Stimulated activated CD4-positive, alpha-beta T cell treated with anti-CD3 and anti-CD28 coated beads, TNF-alpha, amount 100 ng/mL, for 4 hours (primary cell): ENCODE results near the gene COL9A3.
A peak's percentile ranks its signal among the peaks of the same experiment; 100 is the strongest.

Experiments used
- DNase-seq, 3 experiments: peaks; one replicate each; pipeline ENCODE4 v3.0.0-alpha.2; 2020; ENCODE audit warnings: low read depth in 3 of 3

Gene COL9A3

GRCh38 chr20:62823688-62824475 lies 7.0 kb downstream of the COL9A3 start:
- no peak for DNase-seq

GRCh38 chr20:62824476-62825332 lies 7.9 kb downstream of the COL9A3 start:
- DNase-seq, result peak in 1 of 3 experiments; percentile 32

- DNase-seq, result no peak
These were observed 8.6 kb downstream of the COL9A3 start for GRCh38 chr20:62825333-62825985.

- DNase-seq, result no peak
These were observed 9.3 kb downstream of the COL9A3 start for GRCh38 chr20:62825986-62826645.

GRCh38 chr20:62826646-62827310 lies 9.9 kb downstream of the COL9A3 start:
- no peak for DNase-seq

- DNase-seq, result no peak
These were observed 10.6 kb downstream of the COL9A3 start for GRCh38 chr20:62827311-62828038.

GRCh38 chr20:62828051-62828450 lies 11.2 kb downstream of the COL9A3 start:
- no peak for DNase-seq

- DNase-seq, result no peak
These were observed 11.8 kb downstream of the COL9A3 start for GRCh38 chr20:62828511-62829230.

- no peak for DNase-seq
These were observed 12.7 kb downstream of the COL9A3 start for GRCh38 chr20:62829231-62830230.

- DNase-seq, result no peak
These were observed 13.4 kb downstream of the COL9A3 start for GRCh38 chr20:62830251-62830650.

GRCh38 chr20:62830821-62831220 lies 14.0 kb downstream of the COL9A3 start:
- no peak for DNase-seq

GRCh38 chr20:62831361-62831788 lies 14.5 kb downstream of the COL9A3 start:
- no peak for DNase-seq

- DNase-seq, result no peak
These were observed 15.0 kb downstream of the COL9A3 start for GRCh38 chr20:62831854-62832211.

GRCh38 chr20:62832212-62832922 lies 15.5 kb downstream of the COL9A3 start:
- no peak for DNase-seq

GRCh38 chr20:62832951-62833391 lies 16.1 kb downstream of the COL9A3 start:
- no peak for DNase-seq

- no peak for DNase-seq
These were observed 18.3 kb downstream of the COL9A3 start for GRCh38 chr20:62834967-62835730.
